Muscle layer of colon (tissue), 2 donors: ENCODE data around the gene SPTBN5.

Source experiments
- H3K27ac ChIP-seq: one replicate; pipeline ENCODE4 v1.7.0; 2013; ENCODE audit warnings: low read depth, mild to moderate bottlenecking, low read length, moderate library complexity
- H3K27me3 ChIP-seq, 2 donors: one replicate each; pipeline ENCODE4 v1.7.0; 2013; ENCODE audit warnings: low read length in 2 of 2, mild to moderate bottlenecking in 2 of 2; ENCODE audit not compliant: insufficient read depth in 2 of 2, control insufficient read depth in 1 of 2
- H3K36me3 ChIP-seq: one replicate; pipeline ENCODE4 v1.7.0; 2013; ENCODE audit warnings: mild to moderate bottlenecking, low read length; ENCODE audit not compliant: insufficient read depth
- H3K4me1 ChIP-seq: one replicate; pipeline ENCODE4 v1.7.0; 2013; ENCODE audit warnings: mild to moderate bottlenecking, low read length; ENCODE audit not compliant: insufficient read depth
- H3K4me3 ChIP-seq, 2 donors: one replicate each; pipeline ENCODE4 v1.7.0; 2013; ENCODE audit warnings: low read length in 2 of 2, low read depth in 1 of 2, mild to moderate bottlenecking in 1 of 2, moderate library complexity in 1 of 2
- H3K9ac ChIP-seq: one replicate; pipeline ENCODE4 v1.7.0; 2013; ENCODE audit warnings: low read length
- H3K9me3 ChIP-seq: one replicate; pipeline ENCODE4 v1.7.0; 2013; ENCODE audit warnings: mild to moderate bottlenecking, low read length
- donor health status: abdominal sarcoma.
- donor health status: Adenocarcinoma of cecum.

The SPTBN5 gene

GRCh38 chr15:41911691-41912345 lies 18.0 kb upstream of the SPTBN5 start:
- Histone ChIP-seq H3K27ac (no peak overlapping the region), H3K9ac (no peak overlapping the region)

GRCh38 chr15:41908736-41909461 lies 15.0 kb upstream of the SPTBN5 start:
- Histone ChIP-seq H3K27ac (no peak overlapping the region), H3K4me3 (no peak overlapping the region), H3K9me3 (no peaks in the 10 kb centered on the region), H3K27me3 (no peaks in the 10 kb centered on the region), H3K36me3 (peaks cover 12% of the 10 kb centered on the region), H3K4me1 (no peaks in the 10 kb centered on the region), H3K9ac (no peak overlapping the region)

More at GRCh38 chr15:41911691-41912345, 18.0 kb upstream of the SPTBN5 start:
- H3K27me3 ChIP-seq: no peaks in the 10 kb centered on the region
- H3K4me1 ChIP-seq: no peaks in the 10 kb centered on the region
- no peaks in the 10 kb centered on the region for H3K9me3 ChIP-seq
- no peak overlapping the region for H3K4me3 ChIP-seq
- H3K36me3 ChIP-seq: peaks cover 12% of the 10 kb centered on the region

DNA sequence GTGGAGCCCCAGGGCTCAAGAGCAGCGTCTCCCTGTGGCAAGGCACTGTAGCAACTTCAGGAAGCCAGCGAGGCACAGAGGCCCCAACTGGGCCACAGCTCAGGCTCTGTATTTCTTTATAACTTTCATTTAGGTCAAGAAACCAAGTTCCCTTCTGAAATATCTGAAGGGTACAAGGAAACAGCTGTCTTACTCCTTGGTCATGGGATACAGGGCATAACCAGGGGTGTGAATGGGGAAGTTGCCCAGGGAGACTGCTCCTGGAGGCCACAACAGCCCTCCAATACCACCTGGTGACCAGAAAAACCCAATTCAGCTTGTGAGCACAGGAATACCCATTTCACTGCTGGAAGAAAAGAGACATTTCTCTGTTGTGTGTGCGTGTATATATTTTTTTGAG lies 13.3 kb upstream of the SPTBN5 start:
- Histone ChIP-seq H3K9ac (no peak overlapping the region), H3K4me1 (no peaks in the 10 kb centered on the region), H3K27ac (no peak overlapping the region), H3K4me3 (no peak overlapping the region), H3K36me3 (peaks cover 14% of the 10 kb centered on the region), H3K27me3 (no peaks in the 10 kb centered on the region), H3K9me3 (no peaks in the 10 kb centered on the region)

DNA sequence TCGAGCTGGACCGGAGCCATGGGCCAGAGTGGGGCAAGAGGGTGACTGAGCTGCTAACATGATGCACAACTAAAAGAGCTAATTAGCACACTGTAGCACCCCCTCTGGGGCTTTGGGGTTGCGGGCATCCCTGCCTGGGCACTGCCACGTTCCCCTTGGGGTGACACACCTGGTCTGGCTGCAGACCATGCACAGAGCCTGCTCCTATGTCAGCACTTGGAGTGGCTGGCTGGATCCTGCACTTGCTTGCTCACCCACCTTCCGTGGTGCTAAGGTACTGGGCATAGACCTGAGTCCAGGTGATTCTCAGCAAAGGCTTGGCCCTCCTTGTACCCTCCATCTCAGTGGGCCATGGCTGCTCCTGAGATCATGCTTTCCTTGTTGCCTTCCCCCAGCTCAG lies 12.8 kb upstream of the SPTBN5 start:
- Histone ChIP-seq H3K4me1 (no peaks in the 10 kb centered on the region), H3K36me3 (peaks cover 17% of the 10 kb centered on the region), H3K4me3 (no peak overlapping the region), H3K27me3 (no peaks in the 10 kb centered on the region), H3K9me3 (no peaks in the 10 kb centered on the region), H3K9ac (no peak overlapping the region), H3K27ac (no peak overlapping the region)

DNA sequence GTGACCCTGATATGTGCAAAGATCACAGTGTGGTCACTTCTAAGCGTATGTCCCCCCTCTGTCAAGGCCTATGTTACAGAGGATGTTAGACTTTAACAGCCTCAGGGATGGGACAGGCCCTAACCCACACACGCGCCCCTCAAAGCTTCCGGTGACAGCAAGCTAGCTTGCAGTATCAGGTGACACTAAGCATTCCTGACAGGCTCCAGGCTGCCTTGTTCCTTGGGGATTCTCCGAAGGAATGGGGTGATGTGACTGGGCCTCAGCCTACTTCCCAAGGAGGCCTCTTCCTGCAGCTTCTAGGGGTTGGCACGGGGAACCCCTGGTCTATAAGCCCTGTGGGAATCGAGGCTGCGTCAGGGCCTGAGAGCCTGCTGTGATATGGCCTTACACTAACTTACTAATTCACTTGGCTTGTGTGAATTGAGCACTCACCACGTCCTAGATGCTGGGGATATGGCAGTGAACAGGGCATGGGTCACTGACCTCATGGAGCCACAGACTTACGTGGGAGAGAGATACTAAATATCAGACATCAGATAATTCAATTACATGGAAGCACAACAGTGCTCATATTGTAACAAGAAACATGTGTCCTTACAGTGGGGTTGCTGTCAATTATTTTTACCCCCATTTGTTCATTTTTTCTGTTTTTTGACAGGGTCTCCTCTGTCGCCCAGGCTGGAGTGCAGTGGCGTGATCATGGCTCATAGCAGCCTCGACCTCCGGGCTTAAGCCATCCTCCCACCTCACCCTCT lies 11.4 kb upstream of the SPTBN5 start:
- Histone ChIP-seq H3K36me3 (peaks cover 17% of the 10 kb centered on the region), H3K27ac (no peak overlapping the region), H3K27me3 (no peaks in the 10 kb centered on the region), H3K9ac (no peak overlapping the region), H3K4me3 (no peak overlapping the region), H3K4me1 (no peaks in the 10 kb centered on the region), H3K9me3 (no peaks in the 10 kb centered on the region)

- H3K9ac ChIP-seq: no peak overlapping the region
- peaks cover 16% of the 10 kb centered on the region for H3K36me3 ChIP-seq
- no peaks in the 10 kb centered on the region for H3K4me1 ChIP-seq
- no peaks in the 10 kb centered on the region for H3K9me3 ChIP-seq
- H3K4me3 ChIP-seq: no peak overlapping the region
- no peaks in the 10 kb centered on the region for H3K27me3 ChIP-seq
- H3K27ac ChIP-seq: no peak overlapping the region
Measured at GRCh38 chr15:41904541-41905005, 10.7 kb upstream of the SPTBN5 start.

- H3K4me1 ChIP-seq: no peaks in the 10 kb centered on the region
- H3K4me3 ChIP-seq: no peak overlapping the region
- peaks cover 11% of the 10 kb centered on the region for H3K36me3 ChIP-seq
- no peak overlapping the region for H3K9ac ChIP-seq
- H3K9me3 ChIP-seq: no peaks in the 10 kb centered on the region
- no peaks in the 10 kb centered on the region for H3K27me3 ChIP-seq
- no peak overlapping the region for H3K27ac ChIP-seq
Measured at GRCh38 chr15:41903782-41904181, 9.9 kb upstream of the SPTBN5 start.

DNA sequence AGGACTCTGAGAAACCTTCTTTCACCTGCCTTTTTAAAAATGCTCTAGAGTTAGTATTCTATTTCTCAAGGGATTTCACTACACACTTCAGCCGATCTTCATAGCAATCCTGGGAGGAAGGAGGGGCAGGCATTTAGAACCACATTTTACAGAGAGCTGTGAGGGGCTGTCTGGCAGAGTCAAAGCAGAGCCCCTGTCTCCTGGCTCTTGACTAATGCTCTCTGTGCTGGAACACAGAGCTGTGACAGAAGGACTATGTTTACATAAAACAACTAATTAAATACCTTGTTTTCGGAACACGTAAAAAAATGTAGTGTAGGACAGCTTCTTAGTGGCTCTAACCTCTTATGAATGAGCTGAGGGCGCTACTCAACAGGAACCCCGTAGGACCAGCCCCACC lies 7.6 kb upstream of the SPTBN5 start:
- H3K4me1 ChIP-seq: no peaks in the 10 kb centered on the region
- peaks cover 5% of the 10 kb centered on the region for H3K36me3 ChIP-seq
- H3K27ac ChIP-seq: no peak overlapping the region
- H3K9ac ChIP-seq: no peak overlapping the region
- no peaks in the 10 kb centered on the region for H3K27me3 ChIP-seq
- H3K4me3 ChIP-seq: no peak overlapping the region
- no peaks in the 10 kb centered on the region for H3K9me3 ChIP-seq

DNA sequence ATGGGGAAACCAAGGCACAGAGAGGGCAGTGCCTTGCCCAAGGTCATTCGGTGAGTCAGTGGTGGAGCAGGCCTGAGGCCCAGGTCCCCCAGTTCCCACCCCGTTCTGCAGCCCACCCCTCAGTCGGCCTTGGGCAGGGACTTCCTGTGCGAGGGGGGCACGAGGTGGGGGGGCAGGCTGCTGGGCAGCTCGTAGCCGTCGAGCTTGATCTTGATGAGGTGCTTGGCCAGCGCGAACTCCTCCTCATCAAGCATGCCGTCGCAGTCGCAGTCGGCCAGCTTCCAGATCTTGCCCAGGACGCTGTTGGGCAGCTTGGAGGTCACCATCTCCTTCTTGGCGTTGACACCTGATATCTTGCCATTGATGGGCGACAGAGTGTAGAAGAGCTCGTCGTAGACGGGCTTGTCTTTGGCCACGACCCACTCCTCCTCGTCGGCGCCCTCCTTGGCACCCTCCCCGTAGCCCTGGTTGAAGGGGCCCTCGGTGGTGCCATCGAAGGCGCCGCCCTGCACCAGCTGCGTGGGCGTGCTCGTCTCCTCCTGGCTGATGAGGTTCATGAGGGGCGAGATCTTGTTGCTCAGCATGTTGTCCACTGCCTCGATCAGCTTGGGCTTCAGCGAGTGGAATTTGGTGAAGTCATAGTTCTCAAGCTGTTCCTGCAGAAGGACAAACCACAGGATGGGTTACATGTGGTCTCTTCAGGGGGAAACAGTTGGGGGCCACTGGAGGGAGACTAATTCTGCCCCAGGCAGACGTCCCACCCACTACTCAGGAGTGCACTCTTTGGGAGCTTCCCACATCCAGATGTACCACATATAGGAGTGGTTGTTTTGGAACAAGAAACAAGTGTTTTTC lies 6.9 kb upstream of the SPTBN5 start:
- no peak overlapping the region for H3K9ac ChIP-seq
- H3K36me3 ChIP-seq: peaks cover 5% of the 10 kb centered on the region
- H3K4me1 ChIP-seq: no peaks in the 10 kb centered on the region
- H3K9me3 ChIP-seq: no peaks in the 10 kb centered on the region
- no peak overlapping the region for H3K4me3 ChIP-seq
- H3K27me3 ChIP-seq: no peaks in the 10 kb centered on the region
- no peak overlapping the region for H3K27ac ChIP-seq

DNA sequence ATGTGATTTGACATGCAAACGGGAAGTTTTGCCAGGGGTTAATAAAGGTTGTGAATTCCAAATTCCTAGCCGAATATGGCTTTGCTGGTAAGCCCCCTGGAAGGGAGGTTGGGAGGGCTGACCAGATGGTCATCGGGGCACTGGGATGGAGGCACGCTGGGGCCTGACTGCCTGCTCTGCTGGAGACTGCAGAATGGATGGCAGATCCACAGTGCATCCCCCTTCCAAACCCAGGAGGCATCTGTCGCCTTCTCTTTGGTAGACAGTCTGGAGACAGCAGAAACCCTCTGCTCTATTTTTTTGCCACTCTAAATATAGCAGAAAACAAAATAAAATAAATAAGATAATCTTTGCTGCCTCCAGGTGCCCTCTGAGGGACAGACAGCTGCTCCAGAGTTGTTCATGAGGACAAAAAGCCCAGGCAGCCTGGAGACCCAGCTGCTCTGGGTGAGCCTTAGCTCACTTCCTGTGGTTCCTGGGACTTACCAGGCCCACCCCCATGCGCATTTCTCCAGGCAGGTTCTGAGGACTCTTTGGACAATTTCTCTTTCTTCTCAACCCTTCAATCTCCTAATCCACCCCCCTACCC lies 6.1 kb upstream of the SPTBN5 start:
- Histone ChIP-seq H3K36me3 (peaks cover 5% of the 10 kb centered on the region), H3K9me3 (no peaks in the 10 kb centered on the region), H3K4me3 (no peak overlapping the region), H3K27me3 (no peaks in the 10 kb centered on the region), H3K4me1 (peaks cover 3% of the 10 kb centered on the region), H3K9ac (no peak overlapping the region), H3K27ac (no peak overlapping the region)
